HG03565 (cell line): ENCODE measurements around the gene REEP6.

ENCODE experiments used
- ATAC-seq: cut with Tn5 transposase; IDR thresholded peaks from one replicate; pipeline ENCODE4 v1.9.1; 2021; ENCODE audit warnings: mild to moderate bottlenecking, moderate library complexity; ENCODE audit not compliant: unreplicated experiment

Gene REEP6

DNA sequence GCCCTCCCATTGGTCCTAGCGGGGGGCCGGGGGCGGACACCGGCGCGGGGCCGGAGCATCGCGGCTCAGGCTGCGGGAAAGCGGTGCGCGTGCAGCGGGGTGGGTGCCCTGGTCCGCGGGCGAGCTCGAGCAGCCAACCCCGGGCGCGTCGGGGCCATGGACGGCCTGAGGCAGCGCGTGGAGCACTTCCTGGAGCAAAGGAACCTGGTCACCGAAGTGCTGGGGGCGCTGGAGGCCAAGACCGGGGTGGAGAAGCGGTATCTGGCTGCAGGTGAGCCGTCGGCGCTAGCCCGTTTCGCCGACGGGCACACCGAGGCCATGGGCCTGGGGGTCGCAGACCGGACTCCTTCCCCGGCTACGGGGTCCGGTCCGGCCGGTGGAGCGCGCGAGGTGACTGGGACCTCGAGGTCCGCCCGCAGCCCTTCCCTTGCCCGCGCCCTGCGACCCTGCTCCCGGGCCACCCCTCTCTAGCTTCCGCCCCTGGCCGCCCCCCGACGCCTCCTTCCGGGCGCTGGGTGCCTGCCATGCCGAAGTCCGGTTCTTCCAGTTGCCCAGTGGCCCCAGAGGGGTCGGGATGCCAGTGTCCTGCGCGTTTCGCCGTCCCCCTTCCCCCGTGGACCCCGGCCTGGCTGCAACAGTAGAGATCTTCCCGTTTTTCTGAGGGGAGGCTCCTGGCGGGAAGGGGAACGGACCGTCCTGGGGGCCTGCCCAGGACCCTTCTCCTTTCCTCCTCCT lies at the start of gene REEP6:
TSS of gene REEP6 (plus strand) at position 68 of the 735 bp plus-strand sequence. CDS start at position 157, 89 bp downstream.
- ATAC-seq: no peak

DNA sequence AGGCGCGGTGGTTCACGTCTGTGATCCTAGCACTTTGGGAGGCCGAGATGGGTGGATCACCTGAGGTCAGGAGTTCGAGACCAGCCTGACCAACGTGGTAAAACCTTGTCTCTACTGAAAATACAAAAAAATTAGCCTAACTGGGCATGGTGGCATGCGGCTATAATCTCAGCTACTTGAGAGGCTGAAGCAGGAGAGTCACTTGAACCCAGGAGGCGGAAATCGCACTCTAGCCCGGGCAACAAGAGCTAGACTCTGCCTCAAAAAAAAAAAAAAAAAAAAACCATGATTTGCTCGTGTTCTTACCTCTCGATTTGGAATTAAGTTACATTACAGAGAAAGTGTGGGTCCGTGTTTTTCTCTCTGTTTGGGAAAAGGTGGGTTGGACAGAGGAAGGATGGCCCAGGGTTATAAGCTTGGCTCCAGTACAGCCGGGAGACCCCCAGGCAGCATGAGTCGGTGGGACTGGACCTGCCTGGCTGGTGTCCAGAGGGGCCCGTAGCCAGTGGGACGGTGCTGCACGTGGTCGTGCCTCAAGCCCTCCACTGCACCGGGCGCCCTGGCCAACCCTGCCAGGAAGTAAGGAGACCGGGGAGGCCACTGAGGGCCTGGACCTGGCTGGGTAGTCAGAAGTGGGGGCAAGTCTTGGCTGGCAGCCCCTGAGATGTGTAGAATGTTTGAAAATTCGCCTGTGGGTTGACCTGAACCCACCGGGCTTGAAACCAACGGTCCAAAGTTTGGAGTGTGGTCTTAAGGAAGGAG lies 49.1 kb upstream of the REEP6 start:
- ATAC-seq: no peak

DNA sequence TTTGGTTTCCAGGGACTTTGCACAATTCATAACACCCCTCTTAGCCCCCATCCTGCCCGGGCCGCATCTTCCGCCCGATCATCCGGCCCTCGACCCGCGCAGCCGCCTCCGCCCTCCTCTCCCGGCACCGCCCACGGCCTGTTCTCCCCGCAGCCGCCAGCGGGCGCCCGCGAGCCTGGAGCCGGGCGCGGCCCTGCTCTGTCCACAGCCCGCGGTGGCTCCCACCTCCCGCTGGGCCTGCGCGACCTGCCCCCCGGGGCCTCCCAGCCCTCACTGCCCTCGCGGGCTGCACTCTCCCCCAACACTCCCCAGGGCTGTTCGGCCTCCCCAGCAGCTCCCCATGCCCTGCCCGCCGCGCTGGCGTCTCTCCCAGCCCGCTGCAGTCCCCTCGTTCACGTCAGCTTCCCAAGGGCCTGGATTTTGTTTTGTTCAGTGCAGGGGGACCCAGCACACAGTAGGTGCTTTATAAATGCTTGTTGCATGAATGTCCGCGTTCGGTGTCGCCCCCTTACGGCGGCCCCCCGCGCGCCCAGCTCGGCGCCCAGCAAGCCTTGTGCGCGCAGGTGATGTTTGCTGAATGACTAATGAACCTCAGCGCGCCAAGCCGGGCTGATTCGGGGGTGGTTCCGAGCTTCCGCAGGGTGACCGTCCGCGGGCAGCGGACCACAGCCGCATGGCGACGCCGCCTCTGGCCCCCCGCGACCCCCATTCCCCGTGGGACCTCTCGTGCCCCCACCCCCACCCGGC lies 45.6 kb upstream of the REEP6 start:
- ATAC-seq: peak; percentile 52

DNA sequence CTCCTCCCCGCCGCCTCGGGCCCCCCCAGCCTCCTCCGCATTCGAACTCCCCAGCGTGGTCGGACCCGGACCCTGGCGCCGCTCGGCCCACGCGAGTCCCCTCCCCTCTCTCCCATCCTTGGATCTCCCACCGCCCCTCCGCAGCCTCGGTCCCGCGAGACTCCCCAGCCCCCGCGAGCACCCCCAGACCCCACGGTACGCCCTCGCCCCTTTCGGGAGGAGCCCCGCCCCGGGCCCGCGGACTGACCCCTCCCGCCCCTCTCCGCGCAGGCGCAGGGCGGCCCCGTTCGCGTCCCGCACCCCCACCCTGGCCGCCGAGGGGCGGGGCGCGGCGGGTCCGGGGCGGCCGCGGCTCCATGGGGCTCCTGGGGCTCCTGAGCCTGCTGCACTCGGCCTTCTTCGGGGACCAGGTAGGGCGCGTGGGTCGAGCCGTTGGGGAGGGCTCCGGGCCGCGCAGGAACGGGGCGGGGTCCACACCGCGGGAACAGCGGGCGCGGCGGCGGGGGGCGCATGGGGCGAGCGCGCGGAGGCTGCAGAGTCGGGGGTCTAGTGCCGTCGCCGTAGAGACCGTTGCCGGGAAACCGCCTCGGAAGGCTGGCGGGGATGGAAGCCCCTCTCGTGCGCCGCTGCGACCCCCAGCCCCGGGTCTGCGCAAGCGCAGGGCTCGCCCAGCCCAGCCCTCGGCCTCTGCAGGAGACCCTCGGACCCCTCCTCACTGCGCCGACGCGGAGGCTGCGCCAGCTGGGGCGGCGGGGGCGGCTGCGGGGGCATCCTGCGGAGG lies 44.9 kb upstream of the REEP6 start:
- no peak for ATAC-seq

DNA sequence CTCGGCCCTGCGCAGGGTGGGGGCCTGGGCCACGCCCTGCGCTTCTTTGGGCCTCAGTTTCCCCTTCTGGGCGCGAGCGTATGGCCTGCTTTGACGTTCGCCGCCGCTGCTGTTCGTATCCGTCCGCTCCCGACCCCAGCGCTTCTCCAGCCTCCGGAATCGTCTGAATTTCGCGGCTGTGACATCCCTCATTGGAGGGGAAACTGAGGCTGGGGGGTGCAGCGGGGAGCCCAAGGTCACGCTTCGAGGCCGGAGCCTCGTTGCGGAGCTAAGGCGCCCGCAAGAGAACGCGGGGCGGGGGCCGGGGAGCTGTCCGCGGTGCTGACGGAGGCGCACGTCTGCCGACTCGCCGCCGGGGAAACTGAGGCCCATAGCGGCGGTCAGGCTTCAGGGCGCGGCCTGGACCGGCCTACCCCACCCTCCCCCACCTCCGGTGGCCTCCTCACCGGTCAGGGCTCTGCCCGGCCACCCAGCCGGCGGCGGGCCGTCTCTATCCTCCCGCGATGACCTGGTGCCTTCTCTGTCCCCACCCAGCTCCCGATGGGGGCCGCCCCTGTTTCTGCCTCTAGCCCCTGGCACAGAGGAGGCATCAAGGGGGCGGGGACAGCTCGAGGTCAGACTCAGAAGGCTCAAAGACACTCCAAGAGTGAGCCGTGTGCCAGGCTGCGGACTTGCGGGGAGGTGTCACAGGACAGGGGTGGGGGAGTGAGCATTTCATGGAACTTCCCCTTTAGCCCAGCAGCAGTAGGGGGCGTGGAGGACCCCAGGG lies 44.1 kb upstream of the REEP6 start:
- no peak for ATAC-seq

DNA sequence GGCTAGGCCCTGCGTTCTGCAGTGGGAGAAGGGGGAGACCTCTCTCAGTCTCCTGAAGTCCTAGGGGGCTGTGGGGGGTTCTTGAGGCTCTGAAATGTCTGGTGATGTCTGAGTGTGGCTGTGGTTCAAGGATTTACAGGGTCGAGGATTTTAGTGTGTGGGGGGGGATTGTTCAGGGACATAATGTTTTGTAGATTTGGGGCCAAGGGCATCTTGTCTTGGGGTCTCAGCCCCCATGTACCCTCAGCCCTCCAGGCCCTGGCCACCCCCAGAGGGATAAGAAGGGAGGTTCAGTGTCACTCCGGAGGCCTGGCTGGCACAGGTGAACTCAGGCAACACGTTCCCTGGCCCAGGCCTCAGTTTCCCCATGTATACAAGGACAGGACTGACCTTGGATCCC lies 43.5 kb upstream of the REEP6 start:
- ATAC-seq: no peak

DNA sequence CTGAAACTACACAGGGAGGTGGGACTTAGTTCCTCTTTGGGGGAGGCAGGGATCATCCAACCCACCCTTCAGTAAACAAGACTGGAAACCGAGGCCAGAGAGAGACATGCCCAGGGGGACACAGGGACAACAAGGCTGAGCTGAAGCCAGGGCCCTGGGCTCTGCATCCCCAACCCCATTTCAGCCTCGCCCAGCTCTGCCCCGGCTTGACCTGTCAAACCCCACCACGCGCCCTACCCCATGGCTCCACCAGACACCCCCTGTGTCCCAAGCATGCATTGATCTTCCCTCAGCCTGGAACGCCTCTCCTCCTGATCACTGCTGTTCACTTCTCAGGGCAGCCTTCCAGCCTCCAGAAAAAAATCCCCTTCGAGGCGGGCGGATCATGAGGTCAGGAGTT lies 43.0 kb upstream of the REEP6 start:
- ATAC-seq: no peak

DNA sequence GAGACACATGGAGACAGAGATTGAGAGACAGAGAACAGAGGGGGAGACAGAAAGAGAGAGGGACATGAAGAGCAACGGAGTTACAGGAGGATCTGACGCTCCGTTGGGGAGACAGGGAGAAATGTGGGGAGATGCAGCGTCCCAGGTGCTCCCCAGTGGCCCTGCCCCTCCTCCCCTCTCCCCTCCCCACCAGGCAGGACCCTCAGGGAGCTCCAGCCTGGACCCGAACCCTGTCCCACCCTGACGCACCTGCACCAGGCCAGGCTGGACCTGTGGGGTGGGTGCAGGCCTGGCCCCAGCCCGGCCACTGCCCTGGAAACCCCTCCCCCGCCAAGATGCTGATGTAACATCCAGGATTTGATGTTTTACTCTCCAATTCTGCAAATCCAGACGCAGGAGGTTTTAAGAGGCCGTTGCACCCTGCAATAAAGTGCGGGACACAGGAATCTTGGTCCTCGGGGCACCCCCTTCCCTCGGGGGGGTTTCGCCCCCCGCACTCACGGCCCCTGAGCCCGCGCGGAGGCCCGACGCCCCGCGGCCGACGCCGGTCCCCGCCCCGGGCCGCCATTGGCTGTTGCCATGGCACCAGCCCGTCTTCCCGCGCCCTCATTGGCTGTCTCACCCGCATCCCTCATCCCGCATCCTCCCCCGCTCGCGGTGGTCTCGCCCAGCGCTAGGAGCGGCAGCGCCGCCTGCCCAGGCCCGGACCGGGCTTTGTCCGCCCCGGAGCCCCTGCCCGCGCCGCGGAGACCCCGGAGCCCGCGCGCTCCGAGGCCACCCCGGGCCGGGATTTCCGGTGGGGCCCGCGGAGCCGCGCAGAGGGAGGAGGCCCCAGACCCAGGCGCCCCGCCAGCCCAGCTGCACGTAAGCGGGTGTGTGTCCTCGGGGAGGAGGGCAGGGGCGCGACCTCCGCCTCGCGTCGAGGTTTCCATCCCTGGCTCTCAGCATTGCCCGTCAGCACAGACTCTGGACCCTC lies 41.2 kb upstream of the REEP6 start, which contains the start of gene APC2:
TSS of gene APC2 (plus strand) at position 655 of the 976 bp plus-strand sequence. CDS start 2,881 bp downstream, outside the sequence.
- no peak for ATAC-seq

DNA sequence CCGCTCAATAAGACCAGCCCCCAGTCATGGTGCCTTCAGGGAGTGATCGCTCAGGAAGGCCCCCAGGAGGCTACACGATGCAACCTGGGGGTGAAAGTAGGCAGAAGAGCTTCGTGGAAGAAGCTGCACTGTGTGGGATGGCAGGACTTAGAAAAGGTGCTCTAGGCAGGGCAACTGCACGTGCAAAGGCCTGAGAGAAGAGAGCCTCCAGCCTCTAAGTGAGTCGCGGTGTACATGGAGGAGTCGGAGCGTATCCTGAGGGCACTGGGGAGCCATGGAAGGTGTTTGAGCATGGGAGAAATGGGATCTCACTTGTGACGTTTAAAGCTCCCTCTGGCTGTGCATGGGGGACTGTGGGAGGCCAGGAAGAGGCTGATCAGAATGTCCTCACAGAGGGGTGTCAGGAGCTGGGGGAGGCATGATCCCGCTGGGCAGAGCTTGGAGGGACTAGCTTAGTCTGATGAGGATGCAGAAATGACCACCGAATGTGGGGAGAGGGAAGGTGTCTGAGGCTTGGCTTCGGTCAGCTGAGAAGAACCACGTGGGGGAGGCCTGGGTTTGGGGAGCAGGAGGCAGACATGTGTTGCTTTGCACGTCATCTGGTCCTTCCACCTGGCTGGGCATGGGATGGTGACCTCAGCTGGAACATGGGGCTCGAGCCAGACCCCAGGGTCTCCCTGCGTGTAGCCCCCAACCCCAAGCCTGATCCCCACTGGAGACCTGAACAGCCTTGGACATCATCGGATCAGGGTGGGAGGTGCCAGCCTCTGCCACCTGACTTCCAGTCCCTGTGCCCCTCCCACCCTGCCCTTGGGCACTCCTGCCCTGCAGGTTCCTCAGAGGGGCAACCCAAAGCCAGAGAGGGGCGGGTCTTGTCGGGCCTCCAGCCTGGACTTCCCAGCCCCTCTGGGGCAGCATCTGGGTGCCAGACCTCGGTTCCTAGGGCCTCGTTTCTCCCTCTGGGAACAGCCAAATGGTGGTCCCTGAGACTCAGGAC lies 39.9 kb upstream of the REEP6 start:
- no peak for ATAC-seq

DNA sequence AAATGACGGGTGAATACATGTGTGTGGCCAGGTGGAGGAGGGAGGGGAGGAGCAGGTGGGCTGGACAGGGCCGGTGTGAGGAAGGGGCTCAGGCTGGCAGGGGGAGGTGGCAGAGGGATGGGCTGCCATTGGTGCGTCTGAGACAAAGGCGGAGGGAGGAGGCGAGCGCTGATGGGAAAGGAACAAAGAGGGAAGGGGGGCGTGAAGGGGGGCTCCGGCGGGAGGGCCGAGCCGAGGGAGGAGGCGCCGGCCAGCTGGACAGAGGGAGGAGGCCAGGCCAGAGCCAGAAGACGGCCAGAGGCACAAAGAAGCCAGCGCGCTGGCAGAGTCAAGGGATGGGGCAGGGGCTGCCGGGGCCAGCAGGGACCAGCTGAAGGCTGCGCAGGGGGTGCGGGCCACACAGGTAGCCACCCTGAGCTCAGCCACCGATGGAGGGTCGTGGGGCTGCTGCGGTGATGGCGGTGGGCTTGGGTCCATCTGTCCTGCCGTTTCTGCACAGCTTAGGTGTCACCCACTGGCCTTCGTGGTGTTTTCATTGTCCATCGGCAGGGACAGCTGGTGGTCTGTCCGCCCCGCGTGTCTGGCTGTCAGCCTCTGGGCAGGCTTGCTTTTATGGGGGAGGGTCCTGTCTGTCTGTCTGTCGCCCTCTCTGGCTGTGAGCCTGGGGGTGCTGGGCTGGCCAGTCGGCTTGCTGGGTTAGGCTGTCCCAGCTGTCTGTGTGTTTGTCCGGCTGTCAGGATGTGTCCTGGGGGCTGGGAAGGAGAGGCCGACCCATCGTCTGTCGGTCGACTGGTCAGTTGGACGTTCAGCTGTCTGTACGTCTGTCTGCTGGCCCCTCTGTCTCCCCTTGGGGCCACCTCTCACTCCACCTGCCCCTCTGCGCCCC lies 38.8 kb upstream of the REEP6 start:
- no peak for ATAC-seq

DNA sequence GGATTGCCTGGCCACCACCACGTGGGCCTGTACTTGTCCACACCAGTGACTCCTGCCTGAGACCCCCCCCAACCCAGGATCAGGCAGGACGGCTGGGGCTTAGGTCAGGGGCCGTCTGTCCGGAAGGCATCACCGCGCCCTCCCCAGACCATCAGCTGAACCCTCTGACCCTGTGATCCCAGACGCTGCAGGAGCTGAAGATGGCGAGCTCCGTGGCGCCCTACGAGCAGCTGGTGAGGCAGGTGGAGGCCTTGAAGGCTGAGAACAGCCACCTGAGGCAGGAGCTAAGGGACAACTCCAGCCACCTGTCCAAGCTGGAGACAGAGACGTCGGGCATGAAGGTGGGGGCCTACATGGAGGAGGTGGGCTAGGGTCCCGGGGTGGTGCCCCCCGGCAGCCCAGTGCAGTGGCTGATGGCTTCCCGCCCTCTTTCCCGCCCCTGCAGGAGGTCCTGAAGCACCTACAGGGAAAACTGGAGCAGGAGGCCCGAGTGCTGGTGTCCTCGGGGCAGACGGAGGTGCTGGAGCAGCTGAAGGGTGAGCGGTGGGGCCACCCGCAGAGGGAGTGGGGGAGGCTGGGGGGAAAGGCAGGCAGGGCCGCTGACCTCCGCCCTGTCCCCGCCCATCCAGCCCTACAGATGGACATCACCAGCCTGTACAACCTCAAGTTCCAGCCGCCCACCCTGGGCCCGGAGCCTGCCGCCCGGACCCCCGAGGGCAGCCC lies 38.0 kb upstream of the REEP6 start:
- no peak for ATAC-seq

DNA sequence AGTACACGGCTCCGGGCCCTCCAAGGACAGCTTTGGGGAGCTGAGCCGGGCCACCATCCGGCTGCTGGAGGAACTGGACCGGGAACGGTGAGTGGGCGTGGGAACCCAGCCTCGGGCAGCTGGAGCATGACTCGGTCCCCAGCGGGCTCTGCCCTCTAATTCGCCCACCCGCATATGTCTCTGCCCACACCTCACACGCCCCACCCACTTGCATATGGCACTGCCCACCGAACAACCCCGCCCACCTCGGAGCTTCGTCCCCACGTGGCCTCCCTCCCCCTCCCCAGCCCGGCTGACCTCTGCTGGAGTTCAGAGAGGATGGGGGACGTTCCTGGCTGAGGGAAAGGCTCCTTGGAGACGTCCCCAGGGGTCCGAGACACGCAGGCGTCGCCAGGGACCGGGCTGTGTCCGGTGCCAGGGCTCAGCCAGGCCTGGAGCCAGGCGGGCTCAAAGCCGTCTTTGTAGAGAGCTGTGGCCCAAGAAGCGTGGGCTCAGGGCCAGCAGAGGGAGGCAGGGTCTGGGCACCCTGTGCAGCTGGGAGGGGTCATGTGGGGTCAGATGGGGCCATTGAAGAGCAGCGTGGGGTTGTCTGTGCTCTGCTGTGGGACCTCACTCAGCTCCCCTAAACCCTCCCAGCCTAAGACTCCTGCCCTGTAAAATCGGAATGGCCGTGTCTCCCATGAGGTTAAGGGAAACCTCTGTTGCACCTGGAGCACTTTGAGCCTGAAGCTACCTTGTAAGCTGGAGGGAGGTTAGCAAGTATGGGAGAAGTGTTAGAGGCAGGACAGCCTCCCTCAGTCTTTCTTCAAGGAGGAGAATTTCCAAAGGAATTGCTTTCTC lies 37.2 kb upstream of the REEP6 start:
- no peak for ATAC-seq

DNA sequence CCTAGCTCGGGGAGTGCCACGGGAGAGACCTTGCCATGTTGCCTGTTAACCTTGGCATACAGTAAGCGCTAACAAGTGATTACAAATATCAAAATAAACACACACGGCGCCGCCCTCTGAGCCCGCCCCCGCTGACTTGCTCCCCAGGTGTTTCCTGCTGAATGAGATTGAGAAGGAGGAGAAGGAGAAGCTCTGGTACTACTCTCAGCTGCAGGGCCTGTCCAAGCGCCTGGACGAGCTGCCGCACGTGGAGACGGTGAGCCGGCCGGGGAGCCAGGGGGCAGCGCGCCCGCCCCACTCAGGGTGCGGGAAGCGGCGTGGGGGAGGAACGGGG lies 36.0 kb upstream of the REEP6 start:
- ATAC-seq: no peak

DNA sequence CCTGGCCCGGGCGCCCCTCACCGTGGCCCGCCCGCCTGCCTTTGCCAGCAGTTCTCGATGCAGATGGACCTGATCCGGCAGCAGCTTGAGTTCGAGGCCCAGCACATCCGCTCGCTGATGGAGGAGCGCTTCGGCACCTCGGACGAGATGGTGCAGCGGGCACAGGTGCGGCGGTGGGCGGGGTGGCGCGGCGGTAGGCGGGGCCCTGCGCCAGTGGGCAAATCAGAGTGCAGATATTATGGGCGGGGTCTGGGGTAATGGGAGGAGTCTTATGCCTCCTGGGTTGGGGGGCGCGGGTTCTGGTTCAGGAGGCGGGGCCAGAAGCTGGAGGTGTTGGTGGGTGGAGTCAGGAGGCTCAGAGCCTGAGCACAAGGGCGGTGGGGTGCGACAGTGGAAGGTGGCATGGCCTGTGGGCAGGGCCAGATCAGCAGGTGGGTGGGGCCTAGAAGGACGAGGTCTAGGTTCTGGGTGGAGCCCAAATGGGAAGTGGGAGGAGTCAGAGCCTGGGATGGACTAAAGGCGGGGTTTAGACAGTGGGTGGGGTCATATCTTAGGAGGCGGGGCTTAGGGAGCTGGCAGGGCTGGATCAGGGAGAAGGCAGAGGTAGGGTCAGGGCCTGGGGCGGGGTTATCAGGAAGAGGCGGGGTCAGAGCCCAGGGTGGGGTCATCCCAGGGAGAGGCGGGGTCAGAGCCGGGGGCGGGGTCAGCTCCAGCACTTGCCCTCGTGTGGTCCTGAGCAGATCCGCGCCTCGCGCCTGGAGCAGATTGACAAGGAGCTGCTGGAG lies 35.5 kb upstream of the REEP6 start:
- no peak for ATAC-seq
